CD4-positive, alpha-beta T cell treated with Interleukin-6 for 4 hours (primary cell): ENCODE data around the gene ATOH1.

Source experiments
- DNase-seq: peaks from one replicate; pipeline ENCODE4 v3.0.0-alpha.2; 2020; ENCODE audit warnings: mixed read lengths

Gene ATOH1

GRCh38 chr4:93835929-93836328 is 7.4 kb downstream of the ATOH1 start:
- no peak for DNase-seq

- no peak for DNase-seq
Observed at GRCh38 chr4:93839704-93840103, 11.2 kb downstream of the ATOH1 start.

GRCh38 chr4:93841803-93842345 is 13.3 kb downstream of the ATOH1 start:
- DNase-seq = no peak

GRCh38 chr4:93842601-93843252 is 14.2 kb downstream of the ATOH1 start:
- no peak for DNase-seq

- no peak for DNase-seq
Observed at GRCh38 chr4:93843772-93844171, 15.2 kb downstream of the ATOH1 start.

- no peak for DNase-seq
Observed at GRCh38 chr4:93852680-93853079, 24.1 kb downstream of the ATOH1 start.

- no peak for DNase-seq
Observed at GRCh38 chr4:93855926-93856325, 27.4 kb downstream of the ATOH1 start.

- no peak for DNase-seq
Observed at GRCh38 chr4:93865650-93866049, 37.1 kb downstream of the ATOH1 start.

GRCh38 chr4:93867416-93868001 is 39.0 kb downstream of the ATOH1 start:
- DNase-seq = no peak

GRCh38 chr4:93870876-93871458 is 42.4 kb downstream of the ATOH1 start:
- DNase-seq = no peak

- DNase-seq = no peak
Observed at GRCh38 chr4:93876754-93877153, 48.2 kb downstream of the ATOH1 start.

GRCh38 chr4:93878566-93878965 is 50.0 kb downstream of the ATOH1 start:
- no peak for DNase-seq

- no peak for DNase-seq
Observed at GRCh38 chr4:93879919-93880318, 51.4 kb downstream of the ATOH1 start.
